GM18951 (cell line): ENCODE results near the gene PKN1.

Experiments used
- POLR2A ChIP-seq: IDR thresholded peaks from 4 replicates; pipeline ENCODE4 v1.6.1; 2011; ENCODE audit warnings: mild to moderate bottlenecking; ENCODE audit not compliant: insufficient read length, insufficient read depth; ENCODE audit errors: extremely low read depth
- in situ Hi-C: fragments of 300-500 bp; cut with MboI; formaldehyde crosslinking; loops from one replicate; pipeline ENCODE4 v1.12.0; 2022; ENCODE audit warnings: low sequenced_read_pairs, mixed read lengths, inconsistent platforms; ENCODE audit not compliant: unreplicated experiment

The PKN1 gene

GRCh38 chr19:14432791-14433553 is at the start of gene PKN1:
Gene PKN1 (plus strand): TSS chr19:14433306. CDS start chr19:14433522, 216 bp downstream.
- in situ Hi-C loops: no loop called here
- peak; percentile 68 for TF ChIP-seq POLR2A

- peak; percentile 22 for TF ChIP-seq POLR2A
- in situ Hi-C loops: no loop called here
These were observed 49.2 kb upstream of the PKN1 start for GRCh38 chr19:14383661-14384555.

- peak; percentile 19 for TF ChIP-seq POLR2A
These were observed 47.6 kb upstream of the PKN1 start for GRCh38 chr19:14385492-14385891.

GRCh38 chr19:14390548-14390947 is 42.6 kb upstream of the PKN1 start:
- in situ Hi-C loops: no loop called here
- no peak for TF ChIP-seq POLR2A

More at GRCh38 chr19:14385492-14385891, 47.6 kb upstream of the PKN1 start:
- in situ Hi-C loops: no loop called here

- TF ChIP-seq POLR2A: no peak
- in situ Hi-C loops: no loop called here
These were observed 41.8 kb upstream of the PKN1 start for GRCh38 chr19:14391156-14391821.

GRCh38 chr19:14393329-14393728 is 39.8 kb upstream of the PKN1 start:
- in situ Hi-C loops: no loop called here
- no peak for TF ChIP-seq POLR2A

- TF ChIP-seq POLR2A: no peak
- in situ Hi-C loops: no loop called here
These were observed 38.9 kb upstream of the PKN1 start for GRCh38 chr19:14394167-14394566.

- in situ Hi-C loops: loop anchor here (5.0 kb wide), 1 partner anchor 372 kb away; no protein-coding TSS in a partner anchor
These were observed 37.8 kb upstream of the PKN1 start for GRCh38 chr19:14395262-14395661.

GRCh38 chr19:14395710-14396336 is 37.3 kb upstream of the PKN1 start:
- in situ Hi-C loops: loop anchor here (5.0 kb wide), 1 partner anchor 371 kb away; no protein-coding TSS in a partner anchor

More at GRCh38 chr19:14395262-14395661, 37.8 kb upstream of the PKN1 start:
- TF ChIP-seq POLR2A: no peak

GRCh38 chr19:14396730-14397129 is 36.4 kb upstream of the PKN1 start:
- in situ Hi-C loops: loop anchor here (5.0 kb wide), 1 partner anchor 371 kb away; no protein-coding TSS in a partner anchor

More at GRCh38 chr19:14395710-14396336, 37.3 kb upstream of the PKN1 start:
- no peak for TF ChIP-seq POLR2A

- in situ Hi-C loops: loop anchor here (5.0 kb wide), 1 partner anchor 370 kb away; no protein-coding TSS in a partner anchor
These were observed 35.9 kb upstream of the PKN1 start for GRCh38 chr19:14397168-14397567.

GRCh38 chr19:14400951-14401431 is 32.1 kb upstream of the PKN1 start:
- in situ Hi-C loops: no loop called here
- TF ChIP-seq POLR2A: no peak

- in situ Hi-C loops: no loop called here
- TF ChIP-seq POLR2A: no peak
These were observed 31.5 kb upstream of the PKN1 start for GRCh38 chr19:14401468-14402195.
